SKM-1 treated with dmso at 0.1 percent for 144 hours (cell line): ENCODE measurements around the gene ZNF304.
"Not testable (repeated sequence)": the region's sequence is repeated elsewhere in the genome, so short reads cannot be mapped to it uniquely, and the experiment has no call there.

ENCODE experiments used
- DNase-seq: peaks from one replicate; lab custom pipeline; 2025; ENCODE audit not compliant: unreplicated experiment; lab: John Stamatoyannopoulos, UW

ZNF304 gene

GRCh38 chr19:57359300-57359699 is 8.2 kb downstream of the ZNF304 start:
- no peak for DNase-seq

- DNase-seq: no peak
These were observed 11.3 kb downstream of the ZNF304 start for GRCh38 chr19:57362419-57362818.

GRCh38 chr19:57362997-57363687 is 12.1 kb downstream of the ZNF304 start, which contains the start of the genes TRAPPC2B and ZNF547:
Gene TRAPPC2B (plus strand): TSS chr19:57363551. CDS start chr19:57364834, 1,283 bp downstream.
Gene ZNF547 (plus strand): TSS chr19:57363551. CDS start chr19:57368556, 5,005 bp downstream.
- peak; percentile 85 for DNase-seq

- no peak for DNase-seq
These were observed 12.7 kb downstream of the ZNF304 start for GRCh38 chr19:57363688-57364181.

- no peak for DNase-seq
These were observed 15.7 kb downstream of the ZNF304 start for GRCh38 chr19:57366776-57367175.

GRCh38 chr19:57374179-57374578 is 23.1 kb downstream of the ZNF304 start:
- no peak for DNase-seq

- DNase-seq: not testable (repeated sequence)
These were observed 23.6 kb downstream of the ZNF304 start for GRCh38 chr19:57374647-57375046.

GRCh38 chr19:57376151-57376550 is 25.1 kb downstream of the ZNF304 start:
- no peak for DNase-seq

- DNase-seq: no peak
These were observed 26.6 kb downstream of the ZNF304 start for GRCh38 chr19:57377498-57378146.

- DNase-seq: no peak
These were observed 29.9 kb downstream of the ZNF304 start for GRCh38 chr19:57380923-57381322.

- no peak for DNase-seq
These were observed 31.9 kb downstream of the ZNF304 start for GRCh38 chr19:57382806-57383488.

- DNase-seq: no peak
These were observed 38.2 kb downstream of the ZNF304 start for GRCh38 chr19:57389194-57389729.

GRCh38 chr19:57389730-57390598 is 38.9 kb downstream of the ZNF304 start, which contains the start of gene ZNF548:
Gene ZNF548 (plus strand): TSS chr19:57389854. CDS start chr19:57390100, 246 bp downstream.
- peak; percentile 86 for DNase-seq

GRCh38 chr19:57395710-57396109 is 44.6 kb downstream of the ZNF304 start:
- DNase-seq: no peak

GRCh38 chr19:57398868-57399267 is 47.8 kb downstream of the ZNF304 start:
- DNase-seq: no peak

- no peak for DNase-seq
These were observed 52.9 kb downstream of the ZNF304 start for GRCh38 chr19:57403737-57404563.

GRCh38 chr19:57406516-57407123 is 55.5 kb downstream of the ZNF304 start:
- peak; percentile 31 for DNase-seq
